A673 (cell line): ENCODE data around the gene PXDN.

Experiments
- EZH2 ChIP-seq: fragments of 200-600 bp; sonication (generic); IDR thresholded peaks from 2 replicates; pipeline ENCODE4 v1.6.1; 2017; ENCODE audit warnings: borderline replicate concordance, low read depth, mild to moderate bottlenecking, mixed read lengths, antibody characterized with exemption, low read length; ENCODE audit not compliant: poor library complexity, severe bottlenecking
- TF ChIP-seq, protein P1 (sequence below): fragments of 300-800, 200-600 bp; sonication (generic); conservative IDR thresholded peaks from 2 replicates; pipeline ENCODE4 v1.5.1; 2017; ENCODE audit warnings: low read depth, mild to moderate bottlenecking, antibody characterized with exemption, low read length, moderate library complexity, mixed read lengths

DNA sequence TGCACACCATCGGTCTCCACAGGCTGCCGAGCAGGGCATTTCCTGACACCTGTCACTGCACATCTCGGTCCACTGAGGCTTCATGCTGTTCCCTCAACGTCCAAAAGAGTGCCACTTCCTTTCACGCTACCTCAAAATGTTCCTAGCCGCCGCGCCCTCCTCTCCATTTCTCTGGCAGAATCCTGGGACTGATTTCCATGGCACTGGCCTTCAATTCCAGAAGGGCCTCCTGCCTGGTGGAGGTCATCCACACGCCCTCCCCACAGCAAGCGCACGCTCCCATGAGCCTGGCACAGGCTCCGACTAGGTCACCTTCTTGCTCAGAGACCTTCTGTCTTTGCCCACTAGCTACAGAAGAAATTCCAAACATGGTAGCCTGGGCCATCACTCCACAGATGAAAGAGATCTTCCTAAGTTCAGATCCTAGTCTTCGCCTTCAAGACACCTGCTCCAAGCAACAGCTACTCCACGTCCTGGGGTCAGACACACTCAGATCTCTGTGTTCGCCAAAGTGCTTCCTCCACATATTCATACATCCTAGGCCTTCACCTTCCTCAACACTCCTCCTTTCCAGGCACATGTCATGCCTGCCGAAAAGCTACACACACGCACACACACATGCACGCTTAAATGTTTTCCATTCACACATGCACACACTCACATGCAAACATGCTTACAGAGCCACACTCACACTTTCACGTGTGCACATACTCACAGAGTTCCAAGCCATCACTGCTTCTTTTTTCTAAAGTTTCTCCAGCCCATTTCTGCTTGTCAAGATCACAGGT lies 94.0 kb downstream of the PXDN start:
- TF ChIP-seq, protein P1, sequence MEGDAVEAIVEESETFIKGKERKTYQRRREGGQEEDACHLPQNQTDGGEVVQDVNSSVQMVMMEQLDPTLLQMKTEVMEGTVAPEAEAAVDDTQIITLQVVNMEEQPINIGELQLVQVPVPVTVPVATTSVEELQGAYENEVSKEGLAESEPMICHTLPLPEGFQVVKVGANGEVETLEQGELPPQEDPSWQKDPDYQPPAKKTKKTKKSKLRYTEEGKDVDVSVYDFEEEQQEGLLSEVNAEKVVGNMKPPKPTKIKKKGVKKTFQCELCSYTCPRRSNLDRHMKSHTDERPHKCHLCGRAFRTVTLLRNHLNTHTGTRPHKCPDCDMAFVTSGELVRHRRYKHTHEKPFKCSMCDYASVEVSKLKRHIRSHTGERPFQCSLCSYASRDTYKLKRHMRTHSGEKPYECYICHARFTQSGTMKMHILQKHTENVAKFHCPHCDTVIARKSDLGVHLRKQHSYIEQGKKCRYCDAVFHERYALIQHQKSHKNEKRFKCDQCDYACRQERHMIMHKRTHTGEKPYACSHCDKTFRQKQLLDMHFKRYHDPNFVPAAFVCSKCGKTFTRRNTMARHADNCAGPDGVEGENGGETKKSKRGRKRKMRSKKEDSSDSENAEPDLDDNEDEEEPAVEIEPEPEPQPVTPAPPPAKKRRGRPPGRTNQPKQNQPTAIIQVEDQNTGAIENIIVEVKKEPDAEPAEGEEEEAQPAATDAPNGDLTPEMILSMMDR, result no peak
- no peak for TF ChIP-seq EZH2
